ENCODE data around the gene CENATAC.
"Not testable (repeated sequence)": the region's sequence is repeated elsewhere in the genome, so short reads cannot be mapped to it uniquely, and the experiment has no call there.

Gene CENATAC, protein sequence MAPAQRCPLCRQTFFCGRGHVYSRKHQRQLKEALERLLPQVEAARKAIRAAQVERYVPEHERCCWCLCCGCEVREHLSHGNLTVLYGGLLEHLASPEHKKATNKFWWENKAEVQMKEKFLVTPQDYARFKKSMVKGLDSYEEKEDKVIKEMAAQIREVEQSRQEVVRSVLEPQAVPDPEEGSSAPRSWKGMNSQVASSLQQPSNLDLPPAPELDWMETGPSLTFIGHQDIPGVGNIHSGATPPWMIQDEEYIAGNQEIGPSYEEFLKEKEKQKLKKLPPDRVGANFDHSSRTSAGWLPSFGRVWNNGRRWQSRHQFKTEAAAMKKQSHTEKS

DNA sequence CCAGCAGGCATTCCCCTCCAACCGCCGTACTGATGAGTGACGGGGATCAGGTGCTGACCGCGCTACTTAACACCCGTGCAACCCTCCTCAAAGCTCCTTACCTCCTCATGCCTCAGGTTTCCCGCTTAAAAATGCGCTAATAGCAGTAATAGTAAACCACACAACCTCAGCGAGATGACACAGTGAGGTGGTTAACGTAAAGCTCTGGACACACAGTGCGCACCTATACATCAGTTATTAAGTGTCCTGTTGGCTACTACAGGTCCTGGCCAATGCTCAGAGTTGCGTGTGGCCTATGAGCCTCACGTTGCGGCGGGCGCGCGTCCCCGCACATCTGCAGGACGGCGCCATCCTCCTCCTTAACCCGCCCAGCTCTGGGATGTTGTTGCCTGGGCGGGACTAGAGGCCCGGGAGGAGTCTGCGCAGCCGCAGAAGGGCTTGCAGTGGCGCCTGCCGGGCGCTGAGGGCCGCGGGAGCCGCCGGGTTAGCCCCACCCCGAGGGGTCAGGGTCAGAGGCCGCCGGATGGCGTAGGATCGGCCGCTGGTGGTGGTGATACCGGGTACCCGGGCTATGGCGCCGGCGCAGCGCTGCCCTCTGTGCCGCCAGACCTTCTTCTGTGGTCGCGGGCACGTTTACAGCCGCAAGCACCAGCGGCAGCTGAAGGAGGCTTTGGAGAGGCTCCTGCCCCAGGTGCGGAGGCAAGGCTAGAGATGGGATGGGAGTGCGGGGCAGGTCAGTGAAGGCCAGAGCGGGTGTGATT lies at the start of gene CENATAC:
Gene CENATAC (plus strand): TSS at position 512 of the 761 bp plus-strand sequence. CDS start 60 bp downstream, at position 572.
- DNase-seq = peak; percentile 94

DNA sequence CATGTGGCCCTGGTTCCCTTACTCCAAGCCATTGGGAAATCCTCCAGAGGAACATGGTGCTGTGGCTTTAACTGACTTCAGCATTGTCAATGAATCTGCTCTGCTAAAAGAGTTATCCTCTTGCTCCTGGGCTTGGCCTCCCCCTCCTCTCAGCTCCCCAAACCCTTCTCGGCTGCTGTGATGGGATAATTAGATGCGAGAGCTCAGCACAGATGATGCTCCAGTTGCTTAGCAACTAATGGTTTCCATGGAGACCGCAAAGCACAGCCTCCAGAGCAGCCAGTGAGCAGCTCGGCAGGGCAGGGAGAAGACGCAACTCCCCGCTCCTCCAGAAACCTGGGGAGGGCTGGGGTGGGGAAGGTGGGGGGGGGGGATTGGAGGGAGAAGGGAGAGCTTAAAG lies 44.7 kb upstream of the CENATAC start:
- DNase-seq = no peak

DNA sequence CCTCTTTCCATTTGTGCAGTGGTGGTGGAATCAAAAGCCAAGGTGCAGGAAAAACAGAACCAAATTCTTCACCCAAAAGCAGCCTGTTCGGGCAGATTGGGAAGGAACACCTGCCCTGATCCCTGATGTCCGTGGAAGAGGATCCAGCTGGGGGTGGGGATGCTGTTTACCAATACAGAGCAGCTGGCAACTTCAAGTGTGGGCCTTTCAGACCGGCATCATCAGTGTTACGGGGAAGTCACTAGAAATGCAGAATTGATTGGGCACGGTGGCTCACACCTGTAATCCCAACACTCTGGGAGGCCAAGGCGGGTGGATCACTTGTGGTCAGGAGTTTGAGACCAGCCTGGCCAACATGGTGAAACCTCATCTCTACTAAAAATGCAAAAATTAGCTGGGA lies 44.0 kb upstream of the CENATAC start:
- DNase-seq = not testable (repeated sequence)

DNA sequence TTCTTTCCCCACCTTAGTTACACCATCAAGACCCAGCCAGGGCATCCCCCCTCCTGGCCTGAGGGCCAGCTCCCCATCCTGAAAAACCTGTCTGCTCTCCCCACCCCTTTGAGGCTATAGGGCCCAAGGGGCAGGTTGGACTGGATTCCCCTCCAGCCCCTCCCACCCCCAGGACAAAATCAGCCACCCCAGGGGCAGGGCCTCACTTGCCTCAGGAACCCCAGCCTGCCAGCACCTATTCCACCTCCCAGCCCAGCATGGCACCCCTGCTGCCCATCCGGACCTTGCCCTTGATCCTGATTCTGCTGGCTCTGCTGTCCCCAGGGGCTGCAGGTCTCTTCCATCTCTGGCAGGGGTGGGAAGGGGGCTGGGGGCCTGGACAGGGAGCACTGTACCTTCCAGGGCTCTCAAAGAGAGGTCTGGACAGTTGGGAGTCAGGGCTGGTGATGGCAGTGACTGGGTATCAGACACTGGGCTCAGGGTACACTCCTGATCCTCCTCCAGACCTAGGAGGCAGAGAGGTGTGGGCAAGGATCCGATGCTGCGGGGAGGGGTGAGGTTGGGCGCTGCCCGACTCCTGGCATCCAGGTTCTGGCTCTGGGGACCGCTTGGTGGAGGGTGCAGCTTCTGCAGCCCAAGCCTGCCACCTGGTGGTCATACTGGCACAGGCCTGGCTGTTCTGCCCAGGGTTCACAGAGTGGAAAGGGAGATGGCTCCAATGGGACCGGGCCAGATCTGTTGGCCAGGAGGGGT lies 41.7 kb upstream of the CENATAC start, which contains the start of gene UPK2:
Gene UPK2 (plus strand): TSS at position 205 of the 753 bp plus-strand sequence. CDS start 53 bp downstream, at position 258.
- DNase-seq = peak; percentile 77

DNA sequence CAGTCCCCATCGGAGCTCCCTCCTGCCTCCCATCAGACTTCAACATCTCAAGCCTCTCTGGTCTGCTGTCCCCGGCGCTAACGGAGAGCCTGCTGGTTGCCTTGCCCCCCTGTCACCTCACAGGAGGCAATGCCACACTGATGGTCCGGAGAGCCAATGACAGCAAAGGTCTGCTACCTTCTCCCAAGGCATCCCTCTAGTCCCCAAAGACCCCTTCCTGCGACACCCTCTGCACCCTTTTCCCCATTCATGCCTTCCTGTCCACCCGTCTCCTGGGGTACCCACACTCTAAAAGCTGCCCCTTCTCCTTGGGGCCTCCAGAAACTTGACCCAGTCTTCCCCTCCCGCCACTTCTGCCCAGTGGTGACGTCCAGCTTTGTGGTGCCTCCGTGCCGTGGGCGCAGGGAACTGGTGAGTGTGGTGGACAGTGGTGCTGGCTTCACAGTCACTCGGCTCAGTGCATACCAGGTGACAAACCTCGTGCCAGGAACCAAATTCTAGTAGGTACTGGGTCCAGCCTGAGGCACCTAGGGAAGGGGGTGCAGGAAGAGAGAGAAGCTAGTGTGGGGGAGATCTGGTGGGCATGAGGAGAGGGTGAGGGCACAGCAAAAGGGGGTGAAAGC lies 41.0 kb upstream of the CENATAC start:
- no peak for DNase-seq

DNA sequence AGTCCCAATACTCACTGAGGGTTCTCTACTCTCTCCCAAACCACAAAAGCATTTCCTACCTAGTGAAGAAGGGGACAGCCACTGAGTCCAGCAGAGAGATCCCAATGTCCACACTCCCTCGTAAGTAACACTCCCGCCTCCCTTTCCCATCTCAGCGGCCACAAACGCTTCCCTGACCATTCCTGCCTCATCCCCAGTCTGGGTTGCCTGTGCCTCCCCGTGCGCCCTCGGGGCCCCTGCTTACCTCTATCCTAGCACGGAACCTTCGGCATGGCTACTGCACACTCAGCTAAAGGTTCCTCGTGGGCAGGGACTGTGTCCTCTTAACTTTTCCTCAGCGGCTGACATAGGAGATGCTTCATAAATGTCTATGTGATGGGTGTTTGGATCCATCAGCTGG lies 40.4 kb upstream of the CENATAC start:
- DNase-seq = no peak

DNA sequence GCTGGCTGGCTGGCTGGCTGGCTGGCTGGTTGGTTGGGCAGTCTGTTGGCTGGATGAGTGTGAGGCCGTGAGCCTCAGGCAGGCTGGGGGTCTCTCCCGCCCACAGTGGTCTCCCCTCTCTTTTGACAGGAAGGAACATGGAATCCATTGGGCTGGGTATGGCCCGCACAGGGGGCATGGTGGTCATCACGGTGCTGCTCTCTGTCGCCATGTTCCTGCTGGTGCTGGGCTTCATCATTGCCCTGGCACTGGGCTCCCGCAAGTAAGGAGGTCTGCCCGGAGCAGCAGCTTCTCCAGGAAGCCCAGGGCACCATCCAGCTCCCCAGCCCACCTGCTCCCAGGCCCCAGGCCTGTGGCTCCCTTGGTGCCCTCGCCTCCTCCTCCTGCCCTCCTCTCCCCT lies 40.0 kb upstream of the CENATAC start:
- no peak for DNase-seq

DNA sequence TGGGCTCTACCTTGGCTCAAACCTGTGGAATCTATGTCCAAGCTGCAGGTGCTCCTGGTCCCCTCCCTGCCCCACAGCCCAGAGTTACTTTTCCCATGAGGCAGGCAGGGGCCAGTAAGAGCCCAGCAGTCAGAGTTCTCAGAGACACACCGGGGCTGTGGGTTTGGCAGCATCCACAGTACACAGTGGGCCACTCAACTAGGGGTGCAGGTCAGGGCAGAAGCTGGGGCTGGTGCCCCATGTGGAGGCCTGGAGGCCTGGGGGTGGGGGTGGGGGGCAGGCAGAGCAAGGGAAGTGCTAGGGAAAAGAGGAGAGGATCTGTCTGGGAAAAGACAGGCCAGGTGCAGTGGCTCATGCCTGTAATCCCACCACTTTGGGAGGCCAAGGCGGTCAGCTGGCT lies 39.4 kb upstream of the CENATAC start:
- no peak for DNase-seq

DNA sequence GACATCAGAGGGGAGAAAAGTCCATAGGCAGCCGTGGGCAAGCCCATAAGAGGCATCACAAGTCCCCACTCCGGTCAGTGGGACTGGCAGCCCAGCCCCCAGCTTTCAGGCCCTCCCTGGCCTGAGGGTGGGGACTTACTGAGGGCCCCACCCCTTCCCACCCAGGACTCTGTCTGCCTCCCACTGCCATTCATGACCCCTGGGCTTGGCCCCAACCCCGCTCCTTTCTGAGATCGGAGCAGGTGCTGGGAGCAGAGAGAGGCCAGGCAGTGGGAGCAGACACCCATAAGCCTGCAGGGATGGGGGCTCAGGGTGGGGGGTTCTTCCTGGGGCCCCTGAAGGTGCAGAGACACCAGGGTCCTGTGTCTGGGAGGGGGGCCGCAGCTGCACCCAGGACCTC lies 36.7 kb upstream of the CENATAC start:
- DNase-seq = no peak

DNA sequence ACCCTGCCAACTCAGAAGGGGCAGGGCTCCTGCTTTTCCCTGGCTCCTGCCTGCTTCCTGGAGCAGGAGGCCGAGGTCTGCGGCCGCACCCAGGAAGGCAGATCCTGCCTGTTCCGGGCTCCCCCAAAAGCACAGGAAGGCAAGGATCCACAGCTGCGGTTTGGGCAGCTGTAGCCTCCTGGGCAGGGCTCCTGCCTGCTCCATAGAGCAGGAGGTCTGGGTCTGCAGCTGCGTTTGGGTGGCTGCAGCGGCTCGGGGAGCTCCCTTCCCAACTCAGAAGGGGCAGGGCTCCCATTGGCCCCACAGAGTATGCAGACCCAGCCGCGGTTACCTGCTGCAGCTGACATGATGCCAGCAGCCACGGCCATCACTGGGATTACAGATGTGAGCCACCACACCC lies 36.3 kb upstream of the CENATAC start:
- no peak for DNase-seq

DNA sequence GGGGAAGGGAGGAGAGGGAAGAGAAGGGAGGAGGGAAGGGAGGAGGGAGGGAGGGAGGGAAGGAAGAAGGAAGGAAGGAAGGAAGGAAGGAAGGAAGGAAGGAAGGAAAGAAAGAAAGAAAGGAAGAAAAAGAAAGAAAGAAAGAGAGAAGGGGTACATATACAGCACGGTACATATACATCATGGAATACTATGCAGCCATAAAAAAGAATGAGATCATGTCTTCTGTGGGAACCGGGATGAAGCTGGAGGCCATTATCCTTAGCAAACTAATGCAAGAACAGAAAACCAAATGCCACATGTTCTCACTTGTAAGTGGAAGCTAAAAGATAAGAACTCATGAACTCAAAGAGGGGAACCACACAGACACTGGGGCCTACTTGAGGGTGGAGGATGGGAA lies 28.4 kb upstream of the CENATAC start:
- not testable (repeated sequence) for DNase-seq

DNA sequence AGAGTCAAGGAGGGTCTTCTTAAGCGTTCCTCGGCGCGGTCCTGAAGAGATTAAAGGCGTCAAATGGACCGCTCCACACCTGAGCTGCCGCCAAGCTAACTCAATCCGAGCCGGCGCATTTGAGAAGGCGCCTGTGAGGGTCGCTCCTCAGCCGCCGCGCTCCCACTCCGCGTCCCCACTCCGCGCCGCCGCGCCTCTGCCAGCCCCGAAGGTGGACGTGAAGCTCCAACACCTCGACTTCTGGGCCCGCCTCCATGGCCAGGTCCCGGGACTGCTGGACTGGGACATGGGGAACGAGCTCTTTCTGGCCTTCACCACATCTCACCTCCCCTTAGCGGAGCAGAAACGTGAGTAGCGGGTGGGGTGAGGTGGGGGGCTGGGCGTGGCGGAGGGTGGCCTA lies 26.3 kb upstream of the CENATAC start, which contains the start of gene FOXR1:
Gene FOXR1 (plus strand): TSS at position 116 of the 400 bp plus-strand sequence. CDS start 171 bp downstream, at position 287.
- no peak for DNase-seq

DNA sequence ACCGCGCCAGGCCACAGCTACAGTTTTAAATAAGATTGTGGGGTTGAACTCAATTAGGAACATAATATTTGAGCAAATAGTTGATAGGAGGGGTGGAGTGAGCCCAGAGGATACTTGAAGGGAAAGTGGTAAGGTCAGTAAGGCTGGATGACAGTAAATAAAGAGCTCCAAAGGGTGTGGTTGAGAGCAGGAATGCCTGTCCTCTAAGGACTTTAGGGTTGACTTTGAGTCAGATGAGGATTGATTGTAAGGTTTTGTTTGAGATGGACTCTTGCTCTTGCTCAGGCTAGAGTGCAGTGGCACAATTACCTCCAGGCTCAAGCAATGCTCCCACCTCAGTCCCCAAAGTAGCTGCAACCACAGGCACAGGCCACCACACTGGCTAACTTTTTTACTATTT lies 24.0 kb upstream of the CENATAC start:
- no peak for DNase-seq

DNA sequence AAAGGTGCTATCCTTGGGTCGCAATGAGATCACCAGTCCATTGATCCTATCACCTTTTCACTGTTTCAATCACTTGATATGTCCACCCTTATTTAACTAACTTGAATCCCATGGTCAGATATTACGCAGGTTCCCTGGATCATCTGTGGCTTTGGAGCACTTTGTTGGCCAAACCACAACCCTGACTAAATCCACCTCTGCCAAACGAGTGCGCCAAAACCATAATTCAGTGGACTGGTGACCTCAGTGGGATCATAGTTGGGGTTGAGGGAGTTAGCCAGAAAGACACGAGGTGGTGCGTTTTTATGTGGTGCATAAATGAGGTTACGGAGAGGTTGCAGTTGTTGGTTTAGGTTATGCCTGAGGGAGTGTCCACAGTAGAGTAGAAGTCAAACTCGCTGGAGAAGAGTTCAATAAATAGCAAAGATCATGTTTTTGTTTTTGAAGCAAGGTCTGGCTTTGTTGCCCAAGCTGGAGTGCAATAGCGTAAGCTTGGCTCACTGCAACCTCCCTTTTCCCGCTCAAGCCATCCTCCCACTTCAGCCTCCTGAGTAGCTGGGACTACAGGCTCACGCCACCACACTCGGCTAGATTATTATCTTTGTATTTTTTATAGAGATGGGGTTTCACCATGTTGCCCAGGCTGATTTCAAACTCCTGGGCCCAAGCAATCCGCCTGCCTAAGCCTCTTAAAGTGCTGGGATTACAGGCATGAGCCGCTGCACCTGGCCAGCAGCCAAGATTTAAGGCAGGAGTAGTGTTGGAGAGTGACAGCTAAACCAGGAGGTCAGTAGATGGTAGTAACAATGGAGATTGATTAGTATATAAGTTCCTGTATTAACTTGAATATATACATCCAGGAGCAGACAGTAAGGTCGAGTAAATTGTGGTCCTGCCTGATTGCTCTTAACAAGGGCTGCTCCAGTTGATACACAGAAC lies 21.9 kb upstream of the CENATAC start:
- DNase-seq = no peak

DNA sequence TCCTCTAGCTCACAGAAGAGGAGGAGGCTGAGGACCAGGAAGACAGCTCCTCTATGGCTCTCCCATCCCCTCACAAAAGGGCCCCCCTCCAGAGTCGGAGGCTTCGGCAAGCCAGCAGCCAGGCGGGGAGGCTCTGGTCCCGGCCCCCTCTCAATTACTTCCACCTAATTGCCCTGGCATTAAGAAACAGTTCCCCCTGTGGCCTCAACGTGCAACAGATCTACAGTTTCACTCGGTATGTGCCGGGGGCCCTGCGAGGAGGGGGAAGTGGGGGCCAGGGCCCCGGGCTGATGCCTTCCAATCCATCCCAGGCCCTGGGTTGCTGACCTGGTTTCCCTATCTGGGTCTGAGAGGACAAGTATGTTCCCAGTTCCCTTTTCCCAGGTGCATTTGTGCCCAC lies 18.5 kb upstream of the CENATAC start:
- DNase-seq = no peak

DNA sequence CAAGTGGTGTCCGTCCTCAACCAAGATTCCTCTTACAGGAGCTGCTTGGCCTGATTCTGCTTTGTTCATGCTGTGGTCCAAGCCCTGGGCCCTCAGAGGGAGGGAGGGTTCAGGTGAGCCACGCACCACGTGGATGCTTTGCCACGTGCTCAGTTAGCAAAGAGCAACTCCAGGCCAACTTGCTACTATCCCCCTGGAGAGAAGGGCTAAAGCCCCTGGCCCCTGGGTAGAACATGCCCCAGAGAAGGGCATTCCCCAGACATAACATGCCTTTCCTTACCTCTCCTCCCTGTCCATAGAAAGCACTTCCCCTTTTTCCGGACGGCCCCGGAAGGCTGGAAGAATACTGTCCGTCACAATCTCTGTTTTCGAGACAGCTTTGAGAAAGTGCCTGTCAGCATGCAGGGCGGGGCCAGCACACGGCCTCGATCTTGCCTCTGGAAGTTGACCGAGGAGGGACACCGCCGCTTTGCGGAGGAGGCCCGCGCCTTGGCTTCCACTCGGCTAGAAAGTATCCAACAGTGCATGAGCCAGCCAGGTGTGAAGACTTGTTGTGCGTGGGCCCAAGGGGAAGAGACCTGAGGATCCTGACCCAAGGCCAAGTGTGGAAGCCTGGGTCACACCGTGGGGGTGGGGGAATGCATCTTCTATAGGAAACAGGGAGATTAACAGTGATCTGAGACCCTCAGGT lies 17.6 kb upstream of the CENATAC start:
- DNase-seq = no peak

DNA sequence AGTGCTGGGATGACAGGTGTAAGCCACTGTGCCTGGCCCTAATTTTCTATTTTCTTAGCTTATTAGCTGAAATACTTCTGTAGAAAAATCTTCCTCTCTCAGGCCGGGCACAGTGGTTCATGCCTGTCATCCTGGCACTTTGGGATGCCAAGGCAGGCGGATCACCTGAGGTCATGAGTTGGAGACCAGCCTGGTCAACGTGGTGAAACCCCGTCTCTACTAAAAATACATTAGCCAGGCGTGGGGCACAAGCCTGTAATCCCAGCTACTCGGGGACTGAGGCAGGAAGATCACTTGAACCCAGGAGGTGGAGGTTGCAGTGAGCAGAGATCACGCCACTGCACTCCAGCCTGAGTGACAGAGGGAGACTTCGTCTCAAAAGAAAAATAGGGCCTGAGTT lies 13.6 kb upstream of the CENATAC start:
- DNase-seq = not testable (repeated sequence)

DNA sequence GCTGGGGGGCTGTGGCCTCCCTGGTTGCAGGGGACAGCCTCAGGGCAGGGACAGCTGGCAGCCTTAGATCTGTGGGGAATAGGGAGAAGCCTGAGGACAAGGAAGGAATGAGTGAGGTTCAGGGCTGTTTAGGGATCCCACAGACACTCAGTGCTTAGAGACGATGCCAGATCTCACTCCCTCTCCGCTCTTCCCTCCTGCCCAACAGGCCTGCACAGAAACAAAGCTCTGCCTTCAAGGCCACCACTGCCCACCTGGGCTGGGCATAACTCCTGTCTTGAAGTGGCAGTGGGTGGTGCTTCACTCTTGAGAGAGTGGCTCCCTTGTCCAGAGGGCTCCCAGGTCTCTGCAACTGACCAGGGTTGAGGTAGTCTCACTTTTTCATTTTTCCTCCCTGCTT lies 13.1 kb upstream of the CENATAC start:
- DNase-seq = no peak

DNA sequence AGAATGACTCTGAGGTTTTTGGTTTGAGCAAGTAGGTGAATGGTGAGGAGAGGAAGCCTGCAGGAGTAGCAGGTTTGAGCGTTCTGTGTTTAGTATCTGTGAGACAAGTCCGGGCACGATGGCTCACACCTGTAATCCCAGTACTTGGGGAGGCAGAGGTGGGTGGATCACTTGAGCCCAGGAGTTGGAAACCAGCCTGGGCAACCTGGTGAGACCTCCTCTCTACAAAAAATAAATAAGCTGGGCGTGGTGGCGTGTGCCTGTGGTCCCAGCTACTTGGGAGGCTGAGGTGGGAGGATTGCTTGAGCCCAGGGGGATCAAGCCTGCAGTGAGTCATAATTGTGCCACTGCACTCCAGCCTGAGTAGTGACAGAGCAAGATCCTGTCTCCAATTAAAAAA lies 9.7 kb upstream of the CENATAC start:
- no peak for DNase-seq

DNA sequence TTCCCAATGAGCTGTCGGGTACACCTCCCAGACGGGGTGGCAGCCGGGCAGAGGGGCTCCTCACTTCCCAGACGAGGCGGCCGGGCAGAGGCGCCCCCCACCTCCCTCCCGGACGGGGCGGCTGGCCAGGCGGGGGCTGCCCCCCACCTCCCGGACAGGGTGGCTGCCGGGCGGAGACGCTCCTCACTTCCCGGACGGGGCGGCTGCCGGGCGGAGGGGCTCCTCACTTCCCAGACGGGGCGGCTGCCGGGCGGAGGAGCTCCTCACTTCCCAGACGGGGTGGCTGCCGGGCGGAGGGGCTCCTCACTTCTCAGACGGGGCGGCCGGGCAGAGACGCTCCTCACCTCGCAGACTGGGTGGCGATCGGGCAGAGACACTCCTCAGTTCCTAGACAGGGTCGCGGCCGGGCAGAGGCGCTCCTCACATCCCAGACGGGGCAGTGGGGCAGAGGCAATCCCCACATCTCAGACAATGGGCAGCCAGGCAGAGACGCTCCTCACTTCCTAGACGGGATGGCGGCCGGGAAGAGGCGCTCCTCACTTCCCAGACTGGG lies 6.4 kb upstream of the CENATAC start:
- DNase-seq = not testable (repeated sequence)

Measured in activated effector memory CD4-positive, alpha-beta T cell treated with Interleukin-2 at 50 U/mL for 16 hours (primary cell).